ENCODE measurements around the gene MLF2. TPM values are rescaled to one million over a fixed set of nuclear protein-coding genes. Genes with fewer than 3 reads are reported as not detected.

MLF2 gene
- total RNA-seq, 2 donors from 2014 or later = 199 to 212 TPM

DNA sequence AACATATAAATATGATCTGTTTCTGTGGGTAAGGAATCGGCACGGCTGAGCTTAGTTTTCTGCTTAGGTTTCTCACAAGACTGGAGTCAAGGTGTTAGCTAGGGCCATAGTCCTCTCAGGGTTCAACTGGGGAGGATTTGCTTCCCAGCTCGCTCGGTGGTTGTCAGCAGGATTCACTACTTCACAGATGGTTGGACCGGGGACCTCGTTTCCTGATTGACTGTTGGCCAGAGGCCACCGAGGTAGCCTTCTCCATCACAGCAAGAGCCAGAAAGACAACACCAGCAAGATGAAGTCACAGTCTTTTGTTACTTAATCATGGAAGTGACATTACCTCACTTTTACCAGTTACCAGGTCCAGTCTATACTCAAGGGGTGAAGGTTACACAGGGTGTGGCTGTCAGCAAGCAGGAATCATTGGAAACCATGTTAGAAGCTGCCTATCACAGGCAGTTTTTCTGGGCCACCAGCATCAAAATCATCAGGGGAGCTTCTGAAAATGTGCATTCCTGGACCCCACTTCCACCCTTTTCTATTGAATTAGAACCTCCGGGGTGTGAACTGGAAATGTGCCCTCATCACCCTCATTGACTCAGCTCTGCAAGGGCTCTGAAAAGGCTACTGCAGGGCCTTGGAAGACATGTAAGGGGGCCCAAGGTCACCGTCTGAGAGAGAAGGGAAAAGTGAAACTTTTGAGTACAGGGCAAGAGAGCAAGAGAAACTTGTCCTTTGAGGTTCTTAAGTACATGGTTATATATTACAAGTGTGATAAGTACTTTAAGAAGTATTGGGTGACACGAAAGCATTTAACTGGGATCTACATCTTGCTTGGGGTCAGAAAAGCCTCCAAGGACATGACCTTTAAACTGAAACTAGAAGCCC is 18.2 kb downstream of the MLF2 start:
- no peaks in the 10 kb centered on the region for H3K4me1 ChIP-seq
- no peak overlapping the region for H3K4me3 ChIP-seq
- intact Hi-C loops (cut with DNase I) = loop anchor here (5.0 kb wide), 1 partner anchor 88 kb away; the partner anchor contains the start of gene GPR162
- H3K36me3 ChIP-seq = peaks cover 12% of the 10 kb centered on the region
- no peak for DNase-seq
- TF ChIP-seq, protein P1, sequence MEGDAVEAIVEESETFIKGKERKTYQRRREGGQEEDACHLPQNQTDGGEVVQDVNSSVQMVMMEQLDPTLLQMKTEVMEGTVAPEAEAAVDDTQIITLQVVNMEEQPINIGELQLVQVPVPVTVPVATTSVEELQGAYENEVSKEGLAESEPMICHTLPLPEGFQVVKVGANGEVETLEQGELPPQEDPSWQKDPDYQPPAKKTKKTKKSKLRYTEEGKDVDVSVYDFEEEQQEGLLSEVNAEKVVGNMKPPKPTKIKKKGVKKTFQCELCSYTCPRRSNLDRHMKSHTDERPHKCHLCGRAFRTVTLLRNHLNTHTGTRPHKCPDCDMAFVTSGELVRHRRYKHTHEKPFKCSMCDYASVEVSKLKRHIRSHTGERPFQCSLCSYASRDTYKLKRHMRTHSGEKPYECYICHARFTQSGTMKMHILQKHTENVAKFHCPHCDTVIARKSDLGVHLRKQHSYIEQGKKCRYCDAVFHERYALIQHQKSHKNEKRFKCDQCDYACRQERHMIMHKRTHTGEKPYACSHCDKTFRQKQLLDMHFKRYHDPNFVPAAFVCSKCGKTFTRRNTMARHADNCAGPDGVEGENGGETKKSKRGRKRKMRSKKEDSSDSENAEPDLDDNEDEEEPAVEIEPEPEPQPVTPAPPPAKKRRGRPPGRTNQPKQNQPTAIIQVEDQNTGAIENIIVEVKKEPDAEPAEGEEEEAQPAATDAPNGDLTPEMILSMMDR (IDR thresholded peaks at IDR 0.05) = no peak
- no peak overlapping the region for H3K9ac ChIP-seq (ENCODE audit: low read depth in 2 of 2, low read length in 2 of 2)
- H3K27ac ChIP-seq = no peak overlapping the region
- no peaks in the 10 kb centered on the region for H3K27me3 ChIP-seq
- no peaks in the 10 kb centered on the region for H3K9me3 ChIP-seq

DNA sequence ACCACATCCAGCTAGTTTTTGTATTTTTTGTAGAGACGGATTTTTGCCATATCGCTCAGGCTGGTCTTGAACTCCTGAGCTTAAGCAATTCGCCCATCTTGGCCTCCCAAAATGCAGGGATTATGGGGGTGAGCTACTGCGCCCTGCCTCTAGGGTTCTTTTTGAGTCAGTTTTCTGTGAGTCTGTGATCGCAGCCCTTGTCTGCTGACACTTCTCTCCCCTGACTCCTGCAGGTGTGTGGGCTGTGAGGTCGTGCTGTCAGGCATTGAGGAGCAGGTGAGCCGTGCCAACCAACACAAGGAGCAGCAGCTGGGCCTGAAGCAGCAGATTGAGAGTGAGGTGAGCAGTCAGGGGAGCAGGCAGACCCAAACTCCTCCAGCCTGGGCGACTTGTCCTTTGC is 22.8 kb downstream of the MLF2 start:
- Histone ChIP-seq H3K36me3 (peaks cover 16% of the 10 kb centered on the region), H3K27me3 (no peaks in the 10 kb centered on the region), H3K4me1 (no peaks in the 10 kb centered on the region), H3K9ac (ENCODE audit: low read depth in 2 of 2, low read length in 2 of 2) (no peak overlapping the region), H3K9me3 (no peaks in the 10 kb centered on the region), H3K27ac (no peak overlapping the region), H3K4me3 (no peak overlapping the region)
- TF ChIP-seq, protein P1 (IDR thresholded peaks at IDR 0.05) = no peak
- intact Hi-C loops (cut with DNase I) = no loop called here
- DNase-seq = no peak

DNA sequence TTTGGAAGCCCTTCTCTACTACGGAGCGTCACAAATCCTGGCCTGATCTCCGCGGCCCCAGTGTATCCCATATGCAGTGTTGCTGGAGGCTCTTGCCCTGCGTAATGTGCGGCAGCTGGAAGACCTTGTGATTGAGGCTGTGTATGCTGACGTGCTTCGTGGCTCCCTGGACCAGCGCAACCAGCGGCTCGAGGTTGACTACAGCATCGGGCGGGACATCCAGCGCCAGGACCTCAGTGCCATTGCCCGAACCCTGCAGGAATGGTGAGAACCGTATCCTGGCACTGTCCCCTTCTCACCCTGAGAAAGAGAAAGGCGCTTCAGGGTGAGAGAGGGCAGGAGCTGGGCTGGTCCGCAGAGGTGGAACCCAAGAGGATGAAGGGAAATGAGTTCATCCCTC is 23.8 kb downstream of the MLF2 start:
- Histone ChIP-seq H3K4me3 (no peak overlapping the region), H3K36me3 (peaks cover 16% of the 10 kb centered on the region), H3K9ac (ENCODE audit: low read depth in 2 of 2, low read length in 2 of 2) (no peak overlapping the region), H3K4me1 (peaks cover 6% of the 10 kb centered on the region), H3K9me3 (no peaks in the 10 kb centered on the region), H3K27ac (no peak overlapping the region), H3K27me3 (no peaks in the 10 kb centered on the region)
- TF ChIP-seq, protein P1 (IDR thresholded peaks at IDR 0.05) = no peak
- intact Hi-C loops (cut with DNase I) = no loop called here
- DNase-seq = no peak

DNA sequence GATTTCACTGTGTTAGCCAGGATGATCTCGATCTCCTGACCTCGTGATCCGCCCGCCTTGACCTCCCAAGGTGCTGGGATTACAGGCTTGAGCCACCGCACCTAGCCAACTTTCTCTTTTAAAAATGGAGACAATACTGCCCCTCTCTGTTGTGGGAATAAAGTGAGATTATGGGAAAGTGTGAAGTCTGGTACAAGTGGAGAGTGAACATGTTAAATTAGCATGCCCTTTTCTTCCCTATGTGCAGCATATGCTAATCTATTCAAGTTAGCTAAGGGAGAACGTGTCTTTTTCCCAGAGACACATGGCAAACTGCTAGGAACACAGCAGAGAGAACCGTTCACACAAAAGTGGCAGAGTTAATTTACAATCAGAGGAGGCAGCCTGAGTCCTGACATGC is 27.6 kb downstream of the MLF2 start:
- Histone ChIP-seq H3K27me3 (no peaks in the 10 kb centered on the region), H3K4me3 (no peak overlapping the region), H3K36me3 (peaks cover 10% of the 10 kb centered on the region), H3K9ac (ENCODE audit: low read depth in 2 of 2, low read length in 2 of 2) (no peak overlapping the region), H3K9me3 (no peaks in the 10 kb centered on the region), H3K4me1 (peaks cover 6% of the 10 kb centered on the region), H3K27ac (no peak overlapping the region)
- TF ChIP-seq, protein P1 (IDR thresholded peaks at IDR 0.05) = no peak
- intact Hi-C loops (cut with DNase I) = no loop called here
- DNase-seq = no peak

DNA sequence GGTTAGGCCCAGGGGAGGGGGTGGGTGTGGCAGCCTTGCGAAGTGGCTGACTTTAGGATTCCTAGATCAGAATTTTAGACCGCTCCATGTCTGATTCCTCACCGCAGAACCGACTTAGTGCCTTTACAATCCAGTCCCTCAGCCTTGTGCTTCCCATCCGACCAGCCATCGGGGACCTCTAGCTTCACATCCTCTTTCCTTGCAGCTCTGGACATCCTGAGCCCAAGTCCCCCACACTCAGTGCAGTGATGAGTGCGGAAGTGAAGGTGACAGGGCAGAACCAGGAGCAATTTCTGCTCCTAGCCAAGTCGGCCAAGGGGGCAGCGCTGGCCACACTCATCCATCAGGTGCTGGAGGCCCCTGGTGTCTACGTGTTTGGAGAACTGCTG is 28.5 kb downstream of the MLF2 start:
- Histone ChIP-seq H3K4me1 (peaks cover 6% of the 10 kb centered on the region), H3K36me3 (peaks cover under 1% of the 10 kb centered on the region), H3K9me3 (no peaks in the 10 kb centered on the region), H3K27me3 (no peaks in the 10 kb centered on the region), H3K4me3 (peak overlapping the region; percentile 44), H3K9ac (ENCODE audit: low read depth in 2 of 2, low read length in 2 of 2) (peak overlapping the region; percentile 56 to 65), H3K27ac (peak overlapping the region; percentile 80)
- peak; percentile 38 for DNase-seq
- intact Hi-C loops (cut with DNase I) = loop anchor here (5.0 kb wide), 1 partner anchor 62 kb away; the partner anchor contains the start of gene ING4
- TF ChIP-seq, protein P1 (IDR thresholded peaks at IDR 0.05) = no peak

Measured in colonic mucosa (tissue), 4 donors.